ENCODE data around the gene BRD4. TPM values are rescaled to one million over a fixed set of nuclear protein-coding genes. Genes with fewer than 3 reads are reported as not detected.

Gene BRD4
- total RNA-seq, 2 donors from 2014 or later, result 45.6 to 76.0 TPM

DNA sequence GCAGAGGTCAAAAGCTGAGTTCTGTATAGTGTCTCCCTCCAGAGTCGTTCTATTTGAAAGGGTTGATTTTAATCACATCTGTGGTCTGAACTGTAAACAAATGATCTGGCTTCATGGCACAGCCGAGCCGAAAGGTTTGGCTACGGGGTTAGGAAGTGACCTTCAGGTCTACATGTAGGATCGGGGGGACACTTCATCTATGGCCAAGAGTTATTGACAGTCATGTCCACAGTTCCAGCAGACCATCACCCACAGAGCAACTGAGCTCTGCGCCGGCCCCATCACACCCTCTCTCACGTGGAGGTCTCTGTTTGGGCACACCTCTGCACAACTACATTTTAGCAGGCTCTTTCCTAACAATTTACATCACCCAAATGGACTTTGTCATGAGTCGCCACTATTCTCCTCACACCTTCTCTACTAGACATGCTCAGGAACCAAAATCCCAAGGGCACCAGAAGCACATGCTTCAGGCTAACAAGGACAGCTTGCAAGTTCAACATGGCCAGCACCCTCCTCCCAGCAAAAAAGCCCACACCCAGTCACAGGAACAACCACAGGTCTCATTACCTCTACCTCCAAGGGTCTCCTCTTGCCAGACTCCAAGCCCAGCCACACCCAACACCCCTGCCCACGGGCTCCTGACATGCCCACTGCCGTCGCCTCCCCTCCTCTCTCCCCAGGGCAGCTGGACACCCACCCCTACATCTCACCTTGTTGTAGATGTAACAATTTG is 64.0 kb downstream of the BRD4 start:
- H3K4me1 ChIP-seq (replicated peaks), result peaks cover 24% of the 10 kb centered on the region
- WGBS, result 56% methylated on average over 12 of the region's 12 CpGs
- no peak overlapping the region for H3K4me3 ChIP-seq
- DNase-seq (ENCODE audit: low spot score), result no peak
- no peaks in the 10 kb centered on the region for H3K9me3 ChIP-seq
- TF ChIP-seq POLR2AphosphoS5 (IDR thresholded peaks at IDR 0.05) (no peak), POLR2A (IDR thresholded peaks at IDR 0.05) (no peak)
- TF ChIP-seq, protein P1, sequence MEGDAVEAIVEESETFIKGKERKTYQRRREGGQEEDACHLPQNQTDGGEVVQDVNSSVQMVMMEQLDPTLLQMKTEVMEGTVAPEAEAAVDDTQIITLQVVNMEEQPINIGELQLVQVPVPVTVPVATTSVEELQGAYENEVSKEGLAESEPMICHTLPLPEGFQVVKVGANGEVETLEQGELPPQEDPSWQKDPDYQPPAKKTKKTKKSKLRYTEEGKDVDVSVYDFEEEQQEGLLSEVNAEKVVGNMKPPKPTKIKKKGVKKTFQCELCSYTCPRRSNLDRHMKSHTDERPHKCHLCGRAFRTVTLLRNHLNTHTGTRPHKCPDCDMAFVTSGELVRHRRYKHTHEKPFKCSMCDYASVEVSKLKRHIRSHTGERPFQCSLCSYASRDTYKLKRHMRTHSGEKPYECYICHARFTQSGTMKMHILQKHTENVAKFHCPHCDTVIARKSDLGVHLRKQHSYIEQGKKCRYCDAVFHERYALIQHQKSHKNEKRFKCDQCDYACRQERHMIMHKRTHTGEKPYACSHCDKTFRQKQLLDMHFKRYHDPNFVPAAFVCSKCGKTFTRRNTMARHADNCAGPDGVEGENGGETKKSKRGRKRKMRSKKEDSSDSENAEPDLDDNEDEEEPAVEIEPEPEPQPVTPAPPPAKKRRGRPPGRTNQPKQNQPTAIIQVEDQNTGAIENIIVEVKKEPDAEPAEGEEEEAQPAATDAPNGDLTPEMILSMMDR (IDR thresholded peaks at IDR 0.05), result no peak
- H3K27me3 ChIP-seq (replicated peaks; ENCODE audit: insufficient read depth), result no peaks in the 10 kb centered on the region
- peaks cover 11 to 17% of the 10 kb centered on the region in 2 donors for H3K36me3 ChIP-seq
- peak overlapping the region in 1 of 2 donors; percentile 14 for H3K27ac ChIP-seq
- intact Hi-C loops (cut with DNase I), result loop anchor here (5.0 kb wide), 2 partner anchors 109 to 184 kb away; partner anchors contain the start of gene AKAP8

DNA sequence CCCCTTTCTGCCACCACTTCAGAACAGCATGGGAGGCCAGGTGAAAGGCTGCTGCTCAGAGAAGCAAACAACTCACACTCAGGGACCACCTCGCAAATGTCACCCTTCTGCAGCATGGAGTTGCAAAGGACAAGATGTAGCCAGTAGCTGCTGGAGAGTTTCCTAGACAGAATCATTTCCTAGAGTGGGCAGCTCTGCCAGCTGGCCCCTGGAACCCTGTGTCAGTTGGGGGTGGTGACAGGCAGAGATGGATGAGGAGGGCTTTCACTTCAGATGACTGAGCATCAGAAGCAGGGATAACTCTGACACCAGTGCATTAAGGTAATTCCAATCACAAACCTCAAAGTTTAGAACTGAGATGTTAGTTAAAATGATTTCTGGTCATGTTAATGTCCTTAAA is 65.7 kb downstream of the BRD4 start:
- no peak for DNase-seq (ENCODE audit: low spot score)
- H3K4me3 ChIP-seq, result no peak overlapping the region
- peaks cover 12 to 13% of the 10 kb centered on the region in 2 donors for H3K36me3 ChIP-seq
- 69% methylated on average over 1 of the region's 1 CpG for WGBS
- H3K9me3 ChIP-seq, result no peaks in the 10 kb centered on the region
- no peaks in the 10 kb centered on the region for H3K27me3 ChIP-seq (replicated peaks; ENCODE audit: insufficient read depth)
- peaks cover 21% of the 10 kb centered on the region for H3K4me1 ChIP-seq (replicated peaks)
- intact Hi-C loops (cut with DNase I), result loop anchor here (5.0 kb wide), 2 partner anchors 111 to 186 kb away; partner anchors contain the start of gene AKAP8
- H3K27ac ChIP-seq, result peak overlapping the region in 1 of 2 donors; percentile 29
- TF ChIP-seq POLR2A (IDR thresholded peaks at IDR 0.05) (no peak), POLR2AphosphoS5 (IDR thresholded peaks at IDR 0.05) (no peak)
- TF ChIP-seq, protein P1 (IDR thresholded peaks at IDR 0.05), result no peak

DNA sequence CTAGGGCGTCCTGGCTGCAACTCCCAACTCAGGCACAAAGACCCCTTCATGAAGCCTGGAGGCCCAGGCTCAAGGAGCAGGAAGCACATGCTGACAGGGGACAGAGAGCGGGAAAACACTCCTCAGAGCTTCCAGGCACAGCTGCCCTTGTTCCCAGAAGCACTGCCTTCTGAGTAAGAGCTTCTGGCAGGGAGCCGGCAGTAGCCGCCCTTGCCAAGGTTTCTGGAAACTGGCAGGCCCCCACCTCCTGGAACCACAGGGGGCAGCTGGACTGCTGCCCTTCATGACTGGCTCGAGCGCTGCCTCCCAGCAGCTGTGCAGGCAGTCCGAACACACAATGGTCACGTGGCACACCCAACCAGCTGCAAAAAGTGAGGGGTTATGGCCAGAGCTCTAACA is 66.5 kb downstream of the BRD4 start:
- H3K36me3 ChIP-seq, result peaks cover 10 to 12% of the 10 kb centered on the region in 2 donors
- H3K27ac ChIP-seq, result peak overlapping the region in 1 of 2 donors; percentile 29
- H3K27me3 ChIP-seq (replicated peaks; ENCODE audit: insufficient read depth), result no peaks in the 10 kb centered on the region
- WGBS, result 17% methylated on average over 8 of the region's 8 CpGs
- peaks cover 21% of the 10 kb centered on the region for H3K4me1 ChIP-seq (replicated peaks)
- TF ChIP-seq POLR2A (IDR thresholded peaks at IDR 0.05) (no peak), POLR2AphosphoS5 (IDR thresholded peaks at IDR 0.05) (peak; percentile 83)
- TF ChIP-seq, protein P1 (IDR thresholded peaks at IDR 0.05), result no peak
- DNase-seq (ENCODE audit: low spot score), result peak; percentile 76
- no peaks in the 10 kb centered on the region for H3K9me3 ChIP-seq
- H3K4me3 ChIP-seq, result no peak overlapping the region
- intact Hi-C loops (cut with DNase I), result loop anchor here (2.0 to 5.0 kb wide), 3 partner anchors 111 to 291 kb away; partner anchors contain the start of gene AKAP8

DNA sequence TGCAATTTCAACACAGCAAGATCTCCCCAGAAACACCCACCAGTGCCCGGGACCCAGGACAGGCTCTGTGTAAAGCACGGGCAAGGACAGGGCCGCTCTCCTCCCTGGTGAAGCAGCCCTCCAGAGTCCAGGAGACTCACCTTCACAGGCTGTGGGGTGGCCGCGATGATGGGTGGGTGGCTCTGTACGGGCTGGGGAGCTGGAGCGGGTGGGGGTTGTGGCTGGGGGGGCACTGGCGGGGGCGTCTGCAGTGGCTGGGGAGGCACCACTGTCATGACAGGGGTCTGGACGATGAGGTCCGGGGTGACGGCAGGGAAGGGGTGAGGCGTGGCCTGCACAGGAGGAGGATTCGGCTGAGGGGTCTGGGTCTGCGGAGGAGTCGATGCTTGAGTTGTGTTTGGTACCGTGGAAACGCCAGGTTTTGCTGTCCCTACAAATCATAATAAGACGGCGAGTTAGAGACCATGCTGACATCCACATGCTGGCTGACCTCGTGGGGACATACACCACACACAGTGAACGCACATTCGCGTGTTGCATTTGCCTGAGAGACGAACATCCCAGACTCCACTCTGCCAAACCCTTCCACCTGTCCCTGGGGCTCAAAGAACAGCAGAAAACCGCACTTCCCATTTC is 67.0 kb downstream of the BRD4 start:
- TF ChIP-seq POLR2A (IDR thresholded peaks at IDR 0.05) (no peak), POLR2AphosphoS5 (IDR thresholded peaks at IDR 0.05) (no peak)
- TF ChIP-seq, protein P1 (IDR thresholded peaks at IDR 0.05), result no peak
- 66% methylated on average over 26 of the region's 26 CpGs for WGBS
- peaks cover 7 to 13% of the 10 kb centered on the region in 2 donors for H3K36me3 ChIP-seq
- no peaks in the 10 kb centered on the region for H3K27me3 ChIP-seq (replicated peaks; ENCODE audit: insufficient read depth)
- no peak overlapping the region for H3K4me3 ChIP-seq
- intact Hi-C loops (cut with DNase I), result loop anchor here (2.0 to 5.0 kb wide), 3 partner anchors 112 to 291 kb away; partner anchors contain the start of gene AKAP8
- peak overlapping the region in 1 of 2 donors; percentile 29 for H3K27ac ChIP-seq
- no peak for DNase-seq (ENCODE audit: low spot score)
- no peaks in the 10 kb centered on the region for H3K9me3 ChIP-seq
- H3K4me1 ChIP-seq (replicated peaks), result peaks cover 21% of the 10 kb centered on the region

All from prostate gland (tissue), 2 donors.